SK-N-MC (cell line): ENCODE data around the gene CEMP1.
"Not testable (repeated sequence)": the region's sequence is repeated elsewhere in the genome, so short reads cannot be mapped to it uniquely, and the experiment has no call there.

Experiments
- DNase-seq: peaks from one replicate; pipeline ENCODE4 v3.0.0-alpha.2; 2011; ENCODE audit warnings: low read depth, low spot score
- H3K27ac ChIP-seq: fragments of 200-600 bp; sonication (generic); 2 replicates; pipeline ENCODE4 v1.5.1; 2016; ENCODE audit warnings: mixed run types
- H3K36me3 ChIP-seq: fragments of 200-600 bp; sonication (generic); 2 replicates; pipeline ENCODE4 v1.6.1; 2017; ENCODE audit warnings: antibody characterized with exemption, low read length, mixed read lengths; ENCODE audit not compliant: insufficient read depth
- H3K4me3 ChIP-seq: fragments of 200-600 bp; sonication (generic); 2 replicates; pipeline ENCODE4 v1.5.1; 2016
- H3K9ac ChIP-seq: fragments of 200-600 bp; sonication (generic); 2 replicates; pipeline ENCODE4 v1.8.0; 2017; ENCODE audit warnings: mixed run types, mixed read lengths; ENCODE audit not compliant: insufficient read length
- H3K9me3 ChIP-seq: fragments of 200-600 bp; sonication (generic); 2 replicates; pipeline ENCODE4 v1.6.1; 2017; ENCODE audit warnings: low read depth, mild to moderate bottlenecking, antibody characterized with exemption, low read length, moderate library complexity, mixed read lengths
- EZH2 ChIP-seq: fragments of 200-600 bp; sonication (generic); IDR thresholded peaks from one replicate; pipeline ENCODE4 v1.6.1; 2017; ENCODE audit warnings: antibody characterized with exemption
- FOXP2 ChIP-seq: optimal IDR thresholded peaks from 2 replicates; pipeline ENCODE3; 2011; ENCODE audit warnings: mild to moderate bottlenecking, moderate library complexity; ENCODE audit not compliant: insufficient read depth; ENCODE audit errors: extremely low read length, control extremely low read depth
- POLR2AphosphoS5 ChIP-seq: IDR thresholded peaks from 2 replicates; pipeline ENCODE4 v1.6.1; 2012; ENCODE audit warnings: mild to moderate bottlenecking, low read depth, low read length, borderline replicate concordance

The CEMP1 gene

DNA sequence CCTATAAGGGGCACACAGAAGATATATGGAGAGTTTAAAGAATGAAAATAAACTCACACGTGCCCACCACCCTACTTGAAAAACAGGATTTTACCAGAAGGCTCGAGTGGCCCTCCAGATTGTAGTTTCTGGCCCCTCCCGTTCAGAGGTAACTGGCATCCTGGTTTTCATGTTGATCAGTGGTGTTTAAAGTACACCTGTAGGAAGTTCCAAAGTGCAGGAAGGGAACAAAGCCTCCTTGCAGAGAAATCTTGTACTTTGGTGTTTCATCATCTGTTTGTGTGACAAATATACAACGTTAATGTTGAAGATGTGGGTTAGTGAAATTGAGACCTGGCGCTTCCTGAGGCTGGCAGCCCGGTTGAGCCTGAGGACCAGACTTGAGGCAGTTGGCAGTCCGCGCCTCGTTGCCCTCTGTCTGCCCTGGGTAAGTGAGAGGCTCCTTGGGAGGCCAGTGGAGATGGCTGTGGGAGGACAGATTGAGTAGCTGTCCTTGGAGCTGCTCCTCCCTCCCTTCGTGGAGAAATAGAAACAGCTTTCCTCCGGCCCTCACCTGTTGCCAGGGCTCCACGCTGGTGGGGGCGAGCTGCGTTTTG lies 19.2 kb upstream of the CEMP1 start:
- H3K9me3 ChIP-seq, H3K36me3 ChIP-seq, H3K4me3 ChIP-seq, DNase-seq, H3K27ac ChIP-seq, H3K9ac ChIP-seq: not testable (repeated sequence)

DNA sequence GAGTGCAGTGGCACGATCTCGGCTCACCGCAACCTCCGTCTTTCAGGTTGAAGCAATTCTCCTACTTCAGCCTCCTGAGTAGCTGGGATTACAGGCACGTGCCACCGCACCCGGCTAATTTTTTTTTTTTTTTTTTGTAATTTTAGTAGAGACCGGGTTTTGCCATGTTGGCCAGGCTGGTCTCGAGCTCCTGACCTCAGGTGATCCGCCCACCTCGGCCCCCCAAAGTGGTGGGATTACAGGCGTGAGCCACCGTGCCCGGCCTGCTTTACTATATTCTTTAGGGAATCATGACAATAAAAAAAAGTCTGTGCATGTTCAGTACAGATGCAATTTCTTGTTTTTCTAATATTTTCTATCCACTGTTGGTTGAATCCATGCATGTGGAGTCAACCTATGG lies 12.6 kb upstream of the CEMP1 start:
- H3K27ac ChIP-seq, H3K4me3 ChIP-seq, H3K36me3 ChIP-seq, H3K9me3 ChIP-seq, H3K9ac ChIP-seq, DNase-seq: not testable (repeated sequence)

GRCh38 chr16:2541409-2541808 lies 10.2 kb upstream of the CEMP1 start:
- not testable (repeated sequence) for H3K9ac ChIP-seq, DNase-seq, H3K36me3 ChIP-seq, H3K9me3 ChIP-seq, H3K27ac ChIP-seq, H3K4me3 ChIP-seq

- not testable (repeated sequence) for H3K36me3 ChIP-seq, DNase-seq
These were observed 9.7 kb upstream of the CEMP1 start for GRCh38 chr16:2540912-2541311.

GRCh38 chr16:2539845-2540458 lies 8.7 kb upstream of the CEMP1 start:
- not testable (repeated sequence) for H3K27ac ChIP-seq, H3K9ac ChIP-seq, H3K4me3 ChIP-seq

More at GRCh38 chr16:2540912-2541311, 9.7 kb upstream of the CEMP1 start:
- H3K9me3 ChIP-seq, H3K27ac ChIP-seq, H3K9ac ChIP-seq, H3K4me3 ChIP-seq: not testable (repeated sequence)

DNA sequence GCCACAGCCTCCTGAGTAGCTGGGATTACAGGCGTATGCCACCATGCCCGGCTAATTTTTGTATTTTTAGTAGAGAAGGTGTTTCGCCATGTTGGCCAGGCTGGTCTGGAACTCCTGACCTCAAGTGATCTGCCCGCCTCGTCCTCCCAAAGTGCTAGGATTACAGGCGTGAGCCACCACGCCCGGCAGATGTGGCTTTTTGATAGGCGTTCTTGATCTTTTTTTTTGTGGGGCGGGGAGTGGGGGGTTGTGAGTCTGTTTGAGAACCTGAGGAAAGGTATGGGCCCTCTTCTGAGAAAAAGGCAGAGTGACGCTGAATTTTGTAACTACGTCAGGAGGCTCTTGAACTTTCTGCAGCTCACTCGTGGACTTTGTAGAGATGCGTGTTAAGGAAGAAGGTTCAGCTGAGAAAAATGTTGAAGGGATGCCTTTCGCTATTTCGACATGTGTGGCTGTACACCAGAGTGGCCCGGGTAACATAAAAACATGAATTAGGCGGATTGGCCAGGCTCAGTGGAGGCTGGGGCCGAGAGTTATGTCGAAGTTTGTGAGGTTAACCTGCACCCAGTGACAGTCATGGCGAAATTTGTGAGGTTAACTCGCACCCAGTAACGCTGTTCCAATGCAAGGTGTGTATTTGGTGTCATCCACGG lies 8.1 kb upstream of the CEMP1 start:
- not testable (repeated sequence) for H3K27ac ChIP-seq, H3K36me3 ChIP-seq, H3K4me3 ChIP-seq, H3K9me3 ChIP-seq, H3K9ac ChIP-seq, DNase-seq

More at GRCh38 chr16:2539845-2540458, 8.7 kb upstream of the CEMP1 start:
- DNase-seq, H3K36me3 ChIP-seq, H3K9me3 ChIP-seq: not testable (repeated sequence)

DNA sequence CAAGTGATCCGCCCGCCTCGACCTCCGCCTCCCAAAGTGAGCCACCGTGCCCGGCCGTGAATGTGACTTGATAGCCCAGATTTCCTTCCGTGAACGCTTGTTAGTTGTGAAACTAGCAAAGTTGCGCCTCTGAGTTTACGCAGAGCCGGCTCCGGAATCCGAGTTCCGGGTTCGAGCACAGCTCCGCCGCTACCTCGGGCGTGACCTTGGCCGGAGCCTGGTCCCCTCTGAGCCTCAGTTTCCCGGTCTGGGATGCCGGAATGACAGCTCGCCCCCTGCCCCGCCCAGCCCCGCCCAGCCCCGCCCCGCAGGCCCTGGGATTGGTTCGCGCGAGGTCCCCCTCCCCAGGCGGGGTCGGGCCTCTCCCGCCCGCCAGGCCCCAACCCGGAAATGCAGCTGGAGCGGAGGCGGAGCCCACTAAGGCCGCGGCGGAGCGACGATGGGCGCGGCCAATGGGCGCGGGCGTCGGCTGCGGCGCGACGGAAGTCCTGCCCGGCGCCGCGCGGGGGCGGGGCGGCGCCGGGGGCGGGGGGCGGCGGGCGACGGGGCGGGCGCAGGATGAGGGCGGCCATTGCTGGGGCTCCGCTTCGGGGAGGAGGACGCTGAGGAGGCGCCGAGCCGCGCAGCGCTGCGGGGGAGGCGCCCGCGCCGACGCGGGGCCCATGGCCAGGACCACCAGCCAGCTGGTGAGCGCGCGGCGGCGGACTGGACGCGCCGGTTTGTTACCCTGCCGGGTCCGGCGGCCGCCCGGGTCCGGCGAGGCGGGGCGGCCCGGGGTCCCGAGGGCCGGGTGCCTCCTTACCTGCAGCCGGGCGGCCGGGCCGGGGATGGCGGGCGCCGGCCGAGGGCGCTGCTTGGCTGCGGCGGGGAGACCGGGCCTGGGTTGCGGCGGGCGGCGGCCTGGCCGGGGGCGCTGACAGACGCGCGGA lies 6.5 kb upstream of the CEMP1 start, which contains the start of gene PDPK1:
PDPK1 (plus strand) TSS at position 571 of the 929 bp plus-strand sequence; CDS start at position 663, 92 bp downstream.
- H3K27ac ChIP-seq: no peak within 1 kb of the TSS

DNA sequence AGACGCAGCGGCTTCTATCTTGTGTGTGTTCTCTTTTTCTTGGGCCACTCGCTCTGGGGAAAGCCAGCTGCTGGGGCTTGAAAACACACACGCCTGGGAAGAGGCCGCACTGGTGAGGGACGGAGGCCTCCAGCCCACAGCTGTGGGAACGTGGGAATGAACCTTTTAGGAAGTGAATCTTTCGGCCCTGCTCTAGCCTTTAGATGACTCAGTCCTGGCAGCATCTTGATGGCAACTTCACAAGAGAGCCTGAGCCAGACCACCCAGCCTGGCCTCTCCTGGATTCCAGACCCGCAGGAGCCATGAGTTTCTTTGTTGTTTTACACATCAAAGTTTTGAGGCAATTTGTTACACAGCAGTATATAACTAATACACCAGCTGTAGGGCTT lies 4.4 kb upstream of the CEMP1 start:
- Histone ChIP-seq H3K36me3 (no peaks in the 10 kb centered on the region), H3K27ac (no peak overlapping the region), H3K9me3 (no peaks in the 10 kb centered on the region), H3K4me3 (no peak overlapping the region), H3K9ac (no peak overlapping the region)
- DNase-seq: no peak
- TF ChIP-seq EZH2 (no peak), FOXP2 (no peak), POLR2AphosphoS5 (no peak)

More for the DNA sequence above, 6.5 kb upstream of the CEMP1 start, which contains the start of gene PDPK1:
- Histone ChIP-seq H3K4me3 (peak within 1 kb of the TSS; percentile 90), H3K9me3 (no peaks in the 10 kb centered on the region), H3K9ac (peak within 1 kb of the TSS; percentile 60), H3K36me3 (no peaks in the 10 kb centered on the region)
- TF ChIP-seq FOXP2: no peak
- no peak for TF ChIP-seq POLR2AphosphoS5
- TF ChIP-seq EZH2: no peak
- DNase-seq: no peak

DNA sequence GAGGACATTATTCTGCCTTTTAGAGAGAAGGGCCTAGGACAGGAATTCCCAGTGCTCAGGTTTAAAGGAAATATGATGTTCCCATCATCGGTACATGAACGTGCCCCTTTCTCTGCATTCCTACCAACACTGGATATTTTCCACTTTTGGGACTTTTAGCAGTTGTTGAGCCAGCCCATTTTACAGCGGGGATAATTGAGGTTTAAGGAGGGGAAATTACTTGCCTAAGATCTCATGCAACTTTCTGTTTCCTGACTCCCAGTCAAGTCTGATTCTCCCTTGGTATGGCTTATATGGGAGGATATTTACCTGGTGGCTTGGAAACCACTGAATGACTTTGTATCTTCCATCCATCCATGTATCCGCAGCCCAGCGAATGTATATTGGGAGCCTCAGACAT lies 3.1 kb upstream of the CEMP1 start:
- not testable (repeated sequence) for H3K27ac ChIP-seq, H3K36me3 ChIP-seq, H3K4me3 ChIP-seq, H3K9ac ChIP-seq, DNase-seq, H3K9me3 ChIP-seq
